Measurements from ENCODE around the gene MAGEF1. TPM values are rescaled to one million over a fixed set of nuclear protein-coding genes. Genes with fewer than 3 reads are reported as not detected.

Gene MAGEF1, protein sequence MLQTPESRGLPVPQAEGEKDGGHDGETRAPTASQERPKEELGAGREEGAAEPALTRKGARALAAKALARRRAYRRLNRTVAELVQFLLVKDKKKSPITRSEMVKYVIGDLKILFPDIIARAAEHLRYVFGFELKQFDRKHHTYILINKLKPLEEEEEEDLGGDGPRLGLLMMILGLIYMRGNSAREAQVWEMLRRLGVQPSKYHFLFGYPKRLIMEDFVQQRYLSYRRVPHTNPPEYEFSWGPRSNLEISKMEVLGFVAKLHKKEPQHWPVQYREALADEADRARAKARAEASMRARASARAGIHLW
- total RNA-seq (2016; rRNA removed; fragmentation: Illumina TruSeq; extraction: Trizol) = 60.5 and 62.4 TPM in 2 replicates
- 11.1 and 11.7 TPM in 2 replicates for total RNA-seq (2016; cell fraction: cytosol; rRNA removed; fragmentation: Illumina TruSeq; extraction: Trizol; ENCODE audit: low read depth)
- total RNA-seq (2016; cell fraction: insoluble cytoplasmic fraction; rRNA removed; fragmentation: Illumina TruSeq; extraction: Trizol) = 62.2 and 63.0 TPM in 2 replicates
- 35.0 and 37.6 TPM in 2 replicates for total RNA-seq (2016; cell fraction: membrane; rRNA removed; fragmentation: Illumina TruSeq; extraction: Trizol)
- 29.3 and 33.3 TPM in 2 replicates for total RNA-seq (2016; cell fraction: nucleus; rRNA removed; fragmentation: Illumina TruSeq; extraction: Trizol)
- 26.0 and 28.4 TPM in 2 replicates for polyA plus RNA-seq (2011; rRNA removed)
- polyA plus RNA-seq (2011; cell fraction: cytosol; rRNA removed) = 28.8 and 31.3 TPM in 2 replicates
- 9.3 and 9.9 TPM in 2 replicates for polyA plus RNA-seq (2011; cell fraction: nucleus; rRNA removed)
- 40.7 and 43.6 TPM in 2 replicates for polyA plus RNA-seq (2012)
- polyA plus RNA-seq (2016; cell fraction: cytosol; fragmentation: Illumina TruSeq; extraction: Trizol; ENCODE audit: low read depth) = 9.6 and 9.9 TPM in 2 replicates
- 85.1 and 85.2 TPM in 2 replicates for polyA plus RNA-seq (2016; cell fraction: insoluble cytoplasmic fraction; fragmentation: Illumina TruSeq; extraction: Trizol; ENCODE audit: low read depth)
- 27.9 and 30.4 TPM in 2 replicates for polyA plus RNA-seq (2016; cell fraction: membrane; fragmentation: Illumina TruSeq; extraction: Trizol; ENCODE audit: low read depth)
- polyA plus RNA-seq (2016; cell fraction: nucleus; fragmentation: Illumina TruSeq; extraction: Trizol; ENCODE audit: insufficient read depth, low read depth) = 55.9 and 56.3 TPM in 2 replicates
- polyA minus RNA-seq (2011; rRNA and poly(A)+ RNA removed; ENCODE audit: low replicate concordance) = 7.2 and 10.5 TPM in 2 replicates
- 18.7 and 19.4 TPM in 2 replicates for polyA minus RNA-seq (2011; cell fraction: cytosol; rRNA and poly(A)+ RNA removed)
- 8.4 and 9.0 TPM in 2 replicates for polyA minus RNA-seq (2011; cell fraction: nucleus; rRNA and poly(A)+ RNA removed)
- Bru-seq, nascent RNA = percentile 95 among the genes with signal in this experiment
- BruChase-seq, experiment 1, labeled RNA remaining after a 6-hour chase = percentile 99 among the genes with signal in this experiment
- BruChase-seq, experiment 2, labeled RNA remaining after a 2-hour chase = percentile 99 among the genes with signal in this experiment
- long read RNA-seq, experiment 1, transcript MAGEF1-201 (1 exons, 1,636 nt) = major isoform, 122 of 123 reads
- long read RNA-seq, experiment 1, partial matches to known transcripts = 0 of 123 reads
- long read RNA-seq, experiment 1, other reads (novel, unspliced or antisense) = 1 of 123 reads
- long read RNA-seq, experiment 2, transcript MAGEF1-201 (1 exons, 1,636 nt) = major isoform, 168 of 170 reads
- long read RNA-seq, experiment 2, partial matches to known transcripts = 0 of 170 reads
- long read RNA-seq, experiment 2, other reads (novel, unspliced or antisense) = 2 of 170 reads

DNA sequence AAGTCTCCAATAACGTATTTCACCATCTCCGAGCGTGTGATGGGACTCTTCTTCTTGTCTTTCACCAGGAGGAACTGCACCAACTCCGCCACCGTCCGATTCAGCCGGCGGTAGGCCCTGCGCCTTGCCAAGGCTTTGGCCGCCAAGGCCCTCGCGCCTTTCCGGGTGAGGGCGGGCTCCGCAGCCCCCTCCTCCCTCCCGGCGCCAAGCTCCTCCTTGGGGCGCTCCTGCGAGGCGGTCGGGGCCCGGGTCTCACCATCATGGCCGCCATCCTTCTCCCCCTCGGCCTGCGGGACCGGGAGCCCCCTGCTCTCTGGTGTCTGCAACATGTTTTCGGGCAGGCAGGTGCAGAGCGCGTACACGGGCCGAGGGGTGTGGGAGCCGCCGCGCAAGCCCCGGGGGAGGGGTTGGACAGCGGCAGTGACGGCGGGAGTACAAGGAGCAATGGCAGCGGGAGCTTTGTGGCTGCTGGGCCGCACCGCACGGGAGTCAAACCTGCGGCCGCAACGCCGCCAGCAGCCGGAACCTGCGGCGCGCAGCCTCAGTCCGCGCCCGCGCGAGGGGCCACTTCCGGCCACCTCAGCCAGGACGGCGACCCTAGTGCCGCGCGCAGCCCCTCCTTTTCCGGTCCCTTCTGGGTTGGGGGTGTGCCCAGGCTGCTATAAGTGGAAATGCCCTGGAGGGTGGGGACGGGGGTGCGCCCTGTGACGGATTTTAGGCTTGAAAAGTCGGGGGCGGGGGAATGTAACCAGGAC, at the start of gene MAGEF1:
TSS of gene MAGEF1 (minus strand) at position 572 of the 755 bp plus-strand sequence. CDS start at position 329, 243 bp downstream.
- peak; percentile 97 for ATAC-seq
- Histone ChIP-seq H2AFZ (ENCODE audit: low read length) (peak within 1 kb of the TSS; percentile 95), H3K27ac (ENCODE audit: extremely low read length, insufficient read depth, low read length) (peak within 1 kb of the TSS; percentile 96), H3K9ac (ENCODE audit: insufficient read depth, low read depth, low read length) (peak within 1 kb of the TSS; percentile 96), H3K4me1 (ENCODE audit: insufficient read depth, low read length) (peaks cover 27% of the 10 kb centered on the region), H3K79me2 (ENCODE audit: insufficient read depth, low read length) (peaks cover 23% of the 10 kb centered on the region), H3K9me3 (ENCODE audit: low read length) (no peaks in the 10 kb centered on the region), H3K4me3 (replicated peaks in 1 of 3; ENCODE audit: insufficient read depth in 1 of 3, low read depth in 2 of 3, low read length in 3 of 3) (peak within 1 kb of the TSS; percentile 75 to 94 (median 83)), H3K4me2 (ENCODE audit: low read depth, low read length) (peak within 1 kb of the TSS; percentile 85), H3K36me3 (replicated peaks in 1 of 2; ENCODE audit: control insufficient read depth in 1 of 2, insufficient read depth in 2 of 2, low read length in 2 of 2) (peaks cover 0 to 5% of the 10 kb centered on the region in 2 experiments; a peak in 1 of 5 replicates), H4K20me1 (ENCODE audit: insufficient read depth, low read length) (no peaks in the 10 kb centered on the region; the same call in 1 of the 2 replicates), H3K27me3 (ENCODE audit: control insufficient read depth in 1 of 2, insufficient read depth in 2 of 2, low read length in 2 of 2) (no peaks in the 10 kb centered on the region; a peak in 1 of 5 replicates)
- ChIA-PET CTCF (ENCODE audit: low intra/inter-chr PET ratio, low total read pairs) (no interaction called here), POLR2A (interaction anchor here (0.6 to 1.5 kb wide), 12 partner anchors 13 to 801 kb away, joined by 3 to 11 read pairs (median 3); partner anchors contain the start of genes EPHB3 and THPO)
- TSS peak; percentile 66 for BruUV-seq (replicated peaks)
- 4% methylated on average over 16 of the region's 67 CpGs for WGBS (ENCODE audit: low lambda C conversion rate)
- FAIRE-seq = peak; percentile 53
- in situ Hi-C loops (cut with HindIII; ENCODE audit: extremely low pct_ligation_motif_present, low pct_unique_long_range_greater_than_20kb) = no loop called here
- DNase-seq (ENCODE audit: low spot score) = peak; percentile 79
- intact Hi-C loops (cut with micrococcal nuclease; ENCODE audit: unreplicated experiment) = loop anchor here (5.0 kb wide), 1 partner anchor 144 kb away; no protein-coding TSS in a partner anchor
- TF ChIP-seq HMGXB3 (CRISPR knock-in tag; IDR thresholded peaks at IDR 0.05; ENCODE audit: borderline replicate concordance) (0 out of 2 replicates have a peak, but pooled peaks have one; percentile 31), PLRG1 (conservative IDR thresholded peaks at IDR 0.05) (no peak), ERF (CRISPR knock-in tag; IDR thresholded peaks at IDR 0.05) (peak; percentile 53; the same call in 1 of the 2 replicates), ZNF333 (CRISPR knock-in tag; IDR thresholded peaks at IDR 0.05; ENCODE audit: borderline replicate concordance) (peak; percentile 32)
- TF ChIP-seq, protein P1, sequence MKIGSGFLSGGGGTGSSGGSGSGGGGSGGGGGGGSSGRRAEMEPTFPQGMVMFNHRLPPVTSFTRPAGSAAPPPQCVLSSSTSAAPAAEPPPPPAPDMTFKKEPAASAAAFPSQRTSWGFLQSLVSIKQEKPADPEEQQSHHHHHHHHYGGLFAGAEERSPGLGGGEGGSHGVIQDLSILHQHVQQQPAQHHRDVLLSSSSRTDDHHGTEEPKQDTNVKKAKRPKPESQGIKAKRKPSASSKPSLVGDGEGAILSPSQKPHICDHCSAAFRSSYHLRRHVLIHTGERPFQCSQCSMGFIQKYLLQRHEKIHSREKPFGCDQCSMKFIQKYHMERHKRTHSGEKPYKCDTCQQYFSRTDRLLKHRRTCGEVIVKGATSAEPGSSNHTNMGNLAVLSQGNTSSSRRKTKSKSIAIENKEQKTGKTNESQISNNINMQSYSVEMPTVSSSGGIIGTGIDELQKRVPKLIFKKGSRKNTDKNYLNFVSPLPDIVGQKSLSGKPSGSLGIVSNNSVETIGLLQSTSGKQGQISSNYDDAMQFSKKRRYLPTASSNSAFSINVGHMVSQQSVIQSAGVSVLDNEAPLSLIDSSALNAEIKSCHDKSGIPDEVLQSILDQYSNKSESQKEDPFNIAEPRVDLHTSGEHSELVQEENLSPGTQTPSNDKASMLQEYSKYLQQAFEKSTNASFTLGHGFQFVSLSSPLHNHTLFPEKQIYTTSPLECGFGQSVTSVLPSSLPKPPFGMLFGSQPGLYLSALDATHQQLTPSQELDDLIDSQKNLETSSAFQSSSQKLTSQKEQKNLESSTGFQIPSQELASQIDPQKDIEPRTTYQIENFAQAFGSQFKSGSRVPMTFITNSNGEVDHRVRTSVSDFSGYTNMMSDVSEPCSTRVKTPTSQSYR (CRISPR knock-in tag; IDR thresholded peaks at IDR 0.05; ENCODE audit: borderline replicate concordance) = peak; percentile 21; the same call in 1 of the 2 replicates
- TF ChIP-seq, protein P2, sequence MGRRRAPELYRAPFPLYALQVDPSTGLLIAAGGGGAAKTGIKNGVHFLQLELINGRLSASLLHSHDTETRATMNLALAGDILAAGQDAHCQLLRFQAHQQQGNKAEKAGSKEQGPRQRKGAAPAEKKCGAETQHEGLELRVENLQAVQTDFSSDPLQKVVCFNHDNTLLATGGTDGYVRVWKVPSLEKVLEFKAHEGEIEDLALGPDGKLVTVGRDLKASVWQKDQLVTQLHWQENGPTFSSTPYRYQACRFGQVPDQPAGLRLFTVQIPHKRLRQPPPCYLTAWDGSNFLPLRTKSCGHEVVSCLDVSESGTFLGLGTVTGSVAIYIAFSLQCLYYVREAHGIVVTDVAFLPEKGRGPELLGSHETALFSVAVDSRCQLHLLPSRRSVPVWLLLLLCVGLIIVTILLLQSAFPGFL (CRISPR knock-in tag; IDR thresholded peaks at IDR 0.05) = 0 out of 2 replicates have a peak, but pooled peaks have one; percentile 28
